Hindlimb muscle (tissue), 1 donor: Measurements from ENCODE around the gene DSCAM. TPM values are rescaled to one million over a fixed set of nuclear protein-coding genes. Genes with fewer than 3 reads are reported as not detected.

Source experiments
- DNase-seq: peaks from one replicate; pipeline ENCODE4 v3.0.0-alpha.2; 2013
- polyA plus RNA-seq: library from polyadenylated mRNA; unstranded; fragments of 120-200 nt; gene quantifications from one replicate; pipeline ENCODE4 v1.2.1, GENCODE V29; 2013; ENCODE audit not compliant: insufficient read length

Gene DSCAM
- polyA plus RNA-seq, 1 donor = 2.0 TPM

DNA sequence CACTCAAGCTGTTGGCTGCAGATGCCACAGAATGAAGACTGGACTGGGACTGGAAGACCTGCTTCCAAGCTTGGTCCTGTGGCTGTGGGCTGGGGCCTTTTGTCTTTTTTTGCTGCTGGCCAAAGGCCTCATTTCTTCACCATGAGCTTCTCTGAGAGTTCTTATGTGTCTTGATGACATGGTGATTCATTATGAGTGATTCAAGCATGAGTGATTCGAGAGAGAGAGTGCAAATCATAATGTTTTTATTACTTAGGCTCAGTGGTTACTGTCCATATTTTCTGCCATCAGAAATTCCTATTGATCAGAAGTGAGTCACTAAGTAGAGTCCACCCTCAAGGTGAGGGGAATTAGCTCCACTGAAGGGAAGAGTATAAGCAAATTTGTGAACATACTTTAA, 885.7 kb downstream of the DSCAM start:
- no peak for DNase-seq
